Retinal pigment epithelial cell (primary cell): Measurements from ENCODE around the gene TNIK.

Experiments used
- DNase-seq: peaks from one replicate; pipeline ENCODE4 v3.0.0-alpha.2; 2010; ENCODE audit warnings: low read depth
- H3K4me3 ChIP-seq: 2 replicates; pipeline ENCODE4 v1.5.1; 2011; ENCODE audit warnings: mild to moderate bottlenecking, low read length, control low read depth, moderate library complexity
- TF ChIP-seq, protein P1 (sequence below): conservative IDR thresholded peaks from 2 replicates; pipeline ENCODE4 v1.5.1; 2011; ENCODE audit warnings: low read depth, low read length, control low read depth, inconsistent platforms

TNIK gene

DNA sequence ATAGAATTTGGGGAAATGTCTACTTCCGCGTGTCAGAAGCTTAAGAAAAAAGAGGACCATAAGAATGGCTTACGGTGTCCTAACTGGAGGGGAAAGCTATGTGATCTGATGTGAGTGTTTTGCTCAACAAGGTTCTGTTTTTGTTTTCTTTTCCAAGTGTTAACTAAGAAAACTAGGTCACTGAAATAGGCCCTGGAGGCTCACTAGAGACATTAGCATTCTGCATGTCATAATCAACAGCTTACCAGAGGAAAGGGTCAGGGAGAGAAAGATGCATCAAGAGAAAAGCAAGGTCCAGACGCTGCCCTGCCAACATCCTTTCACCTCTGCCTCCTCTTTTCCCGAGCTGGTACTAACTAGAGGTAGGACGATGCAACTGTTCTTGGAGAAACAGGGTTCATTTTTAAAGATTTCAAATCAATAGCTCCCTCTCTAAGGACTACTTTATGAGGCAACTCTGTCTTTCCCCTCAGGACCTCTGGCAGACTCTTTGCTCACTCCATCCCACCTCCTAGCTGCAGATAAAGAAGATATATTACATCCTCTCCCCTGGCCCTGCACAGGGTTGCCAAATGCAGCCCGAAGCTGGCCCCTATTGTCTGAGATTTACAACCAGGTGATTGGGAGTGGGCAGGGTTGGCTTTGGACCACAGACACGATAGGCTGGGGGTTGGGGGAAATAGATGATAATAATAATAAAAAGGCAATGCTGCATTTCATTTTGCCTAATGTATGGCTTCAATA, 223.8 kb downstream of the TNIK start:
- H3K4me3 ChIP-seq: no peak overlapping the region
- no peak for DNase-seq
- TF ChIP-seq, protein P1, sequence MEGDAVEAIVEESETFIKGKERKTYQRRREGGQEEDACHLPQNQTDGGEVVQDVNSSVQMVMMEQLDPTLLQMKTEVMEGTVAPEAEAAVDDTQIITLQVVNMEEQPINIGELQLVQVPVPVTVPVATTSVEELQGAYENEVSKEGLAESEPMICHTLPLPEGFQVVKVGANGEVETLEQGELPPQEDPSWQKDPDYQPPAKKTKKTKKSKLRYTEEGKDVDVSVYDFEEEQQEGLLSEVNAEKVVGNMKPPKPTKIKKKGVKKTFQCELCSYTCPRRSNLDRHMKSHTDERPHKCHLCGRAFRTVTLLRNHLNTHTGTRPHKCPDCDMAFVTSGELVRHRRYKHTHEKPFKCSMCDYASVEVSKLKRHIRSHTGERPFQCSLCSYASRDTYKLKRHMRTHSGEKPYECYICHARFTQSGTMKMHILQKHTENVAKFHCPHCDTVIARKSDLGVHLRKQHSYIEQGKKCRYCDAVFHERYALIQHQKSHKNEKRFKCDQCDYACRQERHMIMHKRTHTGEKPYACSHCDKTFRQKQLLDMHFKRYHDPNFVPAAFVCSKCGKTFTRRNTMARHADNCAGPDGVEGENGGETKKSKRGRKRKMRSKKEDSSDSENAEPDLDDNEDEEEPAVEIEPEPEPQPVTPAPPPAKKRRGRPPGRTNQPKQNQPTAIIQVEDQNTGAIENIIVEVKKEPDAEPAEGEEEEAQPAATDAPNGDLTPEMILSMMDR: no peak

DNA sequence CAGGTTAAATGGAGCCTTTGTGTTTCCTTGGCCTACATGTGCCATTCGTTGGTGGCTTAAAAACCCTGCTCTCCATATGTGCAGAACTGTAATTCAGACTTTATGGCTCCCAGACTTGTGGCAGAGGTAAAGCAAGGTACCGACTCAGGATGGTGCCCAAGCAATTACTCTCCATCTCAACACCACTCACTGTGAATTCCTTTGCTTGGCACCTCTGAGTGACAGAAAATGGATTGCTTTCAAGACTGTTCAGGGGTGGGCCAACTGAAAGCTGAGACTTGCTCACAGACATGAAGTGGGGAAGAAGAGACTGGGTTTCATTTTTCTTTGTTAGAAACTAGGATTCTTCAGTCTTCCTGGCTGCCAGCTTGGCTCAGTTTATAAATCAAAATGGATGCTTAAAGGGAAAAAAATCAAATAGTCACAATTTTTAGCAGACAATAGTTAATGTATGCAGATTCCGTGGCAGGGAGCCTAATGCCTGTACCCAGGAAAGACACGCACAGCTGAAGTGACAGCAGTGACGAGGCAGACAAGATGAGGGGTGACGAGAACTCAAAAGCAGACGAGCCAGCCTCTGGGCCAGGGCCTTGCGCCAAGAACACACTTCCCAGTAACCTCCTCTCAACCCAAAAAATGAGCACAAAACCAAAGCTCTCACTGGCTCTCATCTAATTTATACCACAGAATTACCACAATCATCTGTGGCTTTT, 225.8 kb downstream of the TNIK start:
- DNase-seq: no peak
- TF ChIP-seq, protein P1: no peak
- no peak overlapping the region for H3K4me3 ChIP-seq

DNA sequence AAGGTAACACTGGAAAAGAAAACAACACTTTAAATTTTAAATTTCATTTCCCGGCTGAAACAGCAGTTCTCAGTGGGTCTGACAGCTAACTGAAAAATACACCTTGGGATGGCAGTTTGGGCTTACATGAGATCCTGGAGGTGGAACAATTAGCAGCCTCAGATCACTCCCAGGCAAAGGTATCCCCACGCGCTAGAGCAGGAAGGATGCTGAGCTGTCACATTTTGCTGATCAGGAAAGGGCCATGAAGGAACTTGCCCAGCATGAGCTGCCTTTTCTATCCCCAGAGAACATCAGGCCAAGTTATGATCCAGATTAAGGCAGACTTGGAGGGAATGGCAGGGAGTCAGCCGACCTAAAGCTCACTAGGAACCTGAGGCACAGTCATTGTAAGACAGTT, 228.8 kb downstream of the TNIK start:
- TF ChIP-seq, protein P1: no peak
- H3K4me3 ChIP-seq: no peak overlapping the region
- no peak for DNase-seq

DNA sequence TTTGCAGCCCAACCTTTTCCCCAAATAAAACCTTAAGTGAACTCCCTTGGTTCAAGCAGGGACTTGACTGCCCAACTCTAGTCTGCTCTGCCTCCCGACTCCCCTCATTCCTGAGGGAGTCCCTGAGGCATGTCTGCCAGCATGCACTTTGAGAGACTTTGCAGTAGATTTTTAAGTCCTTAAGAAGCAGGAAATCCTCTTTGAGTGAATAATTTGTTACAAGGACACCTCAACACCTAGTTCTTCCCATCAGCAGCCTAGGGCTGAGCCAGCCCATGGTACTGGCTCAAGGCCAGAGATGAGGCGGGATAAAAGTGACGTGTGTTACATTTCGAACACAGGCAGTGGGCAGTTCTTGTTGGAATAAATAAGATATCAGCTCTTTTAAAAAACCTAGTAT, 229.3 kb downstream of the TNIK start:
- H3K4me3 ChIP-seq: no peak overlapping the region
- no peak for DNase-seq
- TF ChIP-seq, protein P1: no peak

DNA sequence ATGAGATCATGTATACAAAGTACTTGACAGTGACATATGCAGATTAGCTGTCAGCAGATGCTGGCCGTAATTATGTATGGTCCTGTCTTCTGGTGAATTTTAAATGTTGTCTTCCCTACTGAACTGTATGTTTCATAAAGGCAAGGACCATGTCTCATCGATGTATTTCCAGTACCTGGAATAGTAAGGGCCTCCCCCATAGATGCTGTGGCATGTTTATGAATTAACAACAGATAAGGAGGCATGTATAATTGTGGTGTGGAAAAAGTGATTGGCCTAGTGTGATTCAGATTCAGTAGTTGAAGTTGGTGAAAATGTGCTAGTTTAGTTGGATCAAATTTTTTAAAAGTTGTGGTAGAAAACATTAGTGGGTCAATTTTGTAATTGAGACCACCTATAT, 231.0 kb downstream of the TNIK start:
- no peak overlapping the region for H3K4me3 ChIP-seq
- DNase-seq: no peak
- TF ChIP-seq, protein P1: no peak

DNA sequence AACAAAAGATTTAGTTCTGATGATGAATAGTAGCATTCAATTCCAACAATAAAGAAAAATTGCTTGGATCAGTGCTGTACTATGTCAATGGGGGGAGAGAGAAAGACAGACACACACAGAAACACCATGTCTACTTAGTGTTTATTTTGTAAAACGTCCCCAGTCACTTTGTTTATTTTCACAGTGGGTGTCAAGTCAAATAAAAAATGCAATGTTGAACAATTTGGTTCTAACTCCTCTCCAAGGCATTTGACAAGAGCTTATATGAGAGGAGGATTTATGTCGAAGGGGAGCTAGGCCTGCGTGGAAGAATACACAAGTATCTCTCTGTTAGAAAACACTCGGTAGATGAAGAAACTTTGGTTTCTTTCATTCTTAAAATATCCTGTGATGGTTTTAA, 232.0 kb downstream of the TNIK start:
- TF ChIP-seq, protein P1: no peak
- H3K4me3 ChIP-seq: no peak overlapping the region
- no peak for DNase-seq

DNA sequence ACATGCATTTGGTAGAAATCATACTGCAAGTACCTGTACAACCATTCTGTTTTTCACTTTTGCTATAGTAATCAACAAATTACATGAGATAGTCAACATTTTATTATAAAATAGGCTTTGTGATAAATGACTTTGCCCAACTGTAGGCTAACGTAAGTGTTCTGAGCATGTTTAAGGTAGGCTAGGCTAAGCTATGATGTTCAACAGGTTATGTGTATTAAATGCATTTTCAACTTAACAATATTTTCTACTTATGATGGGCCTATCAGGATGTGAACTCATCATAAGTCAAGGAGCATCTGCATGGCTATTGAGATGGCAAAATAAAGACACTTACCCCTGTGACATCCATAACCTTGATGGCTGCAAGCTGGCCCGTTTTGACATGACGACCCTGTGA, 232.4 kb downstream of the TNIK start:
- DNase-seq: no peak
- no peak overlapping the region for H3K4me3 ChIP-seq
- TF ChIP-seq, protein P1: no peak
